CD4-positive, CD25-positive, alpha-beta regulatory T cell (primary cell): ENCODE measurements around the gene CELF2. TPM values are rescaled to one million over a fixed set of nuclear protein-coding genes. Genes with fewer than 3 reads are reported as not detected.
A peak's percentile ranks its signal among the peaks of the same experiment; 100 is the strongest.

Experiments used
- ATAC-seq, 2 donors: fragments of 150-1000 bp; cut with Tn5 transposase; one replicate each; pipeline ENCODE4 v1.10.0; 2021; ENCODE audit warnings: low read depth in 2 of 2, moderate number of reproducible peaks in 2 of 2, moderate library complexity in 1 of 2
- DNase-seq, 3 donors: peaks; one replicate each; pipeline versions ENCODE4 v3.0.0 to v3.0.0-alpha.2; 2012 to 2022; ENCODE audit warnings: mixed read lengths in 1 of 3
- H3K27ac ChIP-seq: one replicate; pipeline ENCODE4 v1.7.0; 2013; ENCODE audit warnings: mild to moderate bottlenecking, low read length; ENCODE audit not compliant: insufficient read depth, poor library complexity, severe bottlenecking
- H3K27me3 ChIP-seq: one replicate; pipeline ENCODE4 v1.7.0; 2013; ENCODE audit warnings: low read length; ENCODE audit not compliant: control insufficient read depth, insufficient read depth
- H3K36me3 ChIP-seq: one replicate; pipeline ENCODE4 v1.7.0; 2013; ENCODE audit warnings: mild to moderate bottlenecking, low read length, moderate library complexity; ENCODE audit not compliant: control insufficient read depth, insufficient read depth
- H3K4me1 ChIP-seq: 2 replicates; pipeline ENCODE4 v1.7.0; 2013; ENCODE audit warnings: mild to moderate bottlenecking, low read length; ENCODE audit not compliant: insufficient read depth, control insufficient read depth, poor library complexity, severe bottlenecking
- H3K4me3 ChIP-seq: one replicate; pipeline ENCODE4 v1.7.0; 2013; ENCODE audit warnings: low read depth, mild to moderate bottlenecking, low read length, moderate library complexity
- H3K9me3 ChIP-seq, 2 experiments: 1 replicate in 1 of 2; 2 replicates in 1 of 2; pipeline ENCODE4 v1.7.0; 2013; ENCODE audit warnings: low read length in 2 of 2, mild to moderate bottlenecking in 1 of 2, moderate library complexity in 1 of 2; ENCODE audit not compliant: control insufficient read depth in 2 of 2
- H3K27ac Mint-ChIP-seq, 3 donors: one replicate each; pipeline ENCODE4 v1.8.0; 2020 to 2022; ENCODE audit warnings: mild to moderate bottlenecking in 3 of 3, mixed read lengths in 3 of 3, moderate library complexity in 2 of 3
- H3K27me3 Mint-ChIP-seq: one replicate; pipeline ENCODE4 v1.8.0; 2022; ENCODE audit warnings: mild to moderate bottlenecking, mixed read lengths
- H3K36me3 Mint-ChIP-seq: one replicate; pipeline ENCODE4 v1.8.0; 2020; ENCODE audit warnings: mixed read lengths
- H3K4me1 Mint-ChIP-seq, 4 donors: one replicate each; pipeline ENCODE4 v1.8.0; 2020 to 2022; ENCODE audit warnings: mixed read lengths in 4 of 4, mild to moderate bottlenecking in 1 of 4
- H3K4me3 Mint-ChIP-seq, 4 donors: one replicate each; pipeline ENCODE4 v1.8.0; 2020 to 2022; ENCODE audit warnings: mild to moderate bottlenecking in 4 of 4, mixed read lengths in 4 of 4, moderate library complexity in 3 of 4
- H3K9me3 Mint-ChIP-seq, 7 donors: one replicate each; pipeline ENCODE4 v1.8.0; 2020 to 2022; ENCODE audit warnings: mixed read lengths in 7 of 7, mild to moderate bottlenecking in 3 of 7, moderate library complexity in 2 of 7
- polyA plus RNA-seq, 4 donors: library from polyadenylated mRNA; unstranded; fragments of 300-500 nt; fragmentation: Illumina TruSeq; gene quantifications; one replicate each; pipeline ENCODE4 v1.2.3, GENCODE V29; 2021
- total RNA-seq: library from RNA; stranded (reverse); gene quantifications from one replicate; pipeline ENCODE4 v1.2.3, GENCODE V29; 2022

CELF2 gene
- total and polyA plus RNA-seq, 5 donors from 2014 or later, result 117 to 230 (median 150) TPM

DNA sequence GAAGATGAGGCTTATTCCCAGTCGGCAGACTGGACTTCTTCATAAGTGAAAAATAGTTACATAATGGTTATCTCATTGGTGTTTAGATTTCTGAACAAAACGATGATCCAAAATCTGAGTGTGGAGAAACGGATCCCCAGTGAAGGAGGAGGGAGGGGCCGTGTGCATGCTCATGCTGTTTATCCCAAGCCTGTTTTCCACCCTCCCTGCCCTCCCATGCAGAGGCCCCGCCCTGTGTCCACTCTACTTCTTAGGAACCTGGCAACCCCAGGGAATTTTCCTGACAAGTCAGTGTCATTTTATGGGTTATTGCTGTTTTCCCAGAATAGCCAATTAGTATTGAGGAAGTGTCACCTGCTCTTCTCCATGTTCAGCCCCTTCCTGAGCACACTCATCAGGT lies 174.0 kb downstream of the CELF2 start:
- H3K9me3 Mint-ChIP-seq, result peaks cover 0 to 2% (median 0%) of the 10 kb centered on the region in 7 donors
- H3K9me3 ChIP-seq, result no peaks in the 10 kb centered on the region
- H3K27ac ChIP-seq, result peak overlapping the region; percentile 53
- DNase-seq, result no peak
- peak overlapping the region; percentile 70 to 85 (median 79) for H3K4me3 Mint-ChIP-seq
- ATAC-seq, result no peak
- peaks cover 52 to 98% (median 88%) of the 10 kb centered on the region in 4 donors for H3K4me1 Mint-ChIP-seq
- H3K27me3 ChIP-seq, result no peaks in the 10 kb centered on the region
- H3K36me3 ChIP-seq, result peaks cover 82% of the 10 kb centered on the region
- H3K4me1 ChIP-seq, result peaks cover 93% of the 10 kb centered on the region
- H3K4me3 ChIP-seq, result peak overlapping the region; percentile 56
- peaks cover 58% of the 10 kb centered on the region for H3K36me3 Mint-ChIP-seq
- no peaks in the 10 kb centered on the region for H3K27me3 Mint-ChIP-seq
- peak overlapping the region; percentile 32 to 91 (median 87) for H3K27ac Mint-ChIP-seq

DNA sequence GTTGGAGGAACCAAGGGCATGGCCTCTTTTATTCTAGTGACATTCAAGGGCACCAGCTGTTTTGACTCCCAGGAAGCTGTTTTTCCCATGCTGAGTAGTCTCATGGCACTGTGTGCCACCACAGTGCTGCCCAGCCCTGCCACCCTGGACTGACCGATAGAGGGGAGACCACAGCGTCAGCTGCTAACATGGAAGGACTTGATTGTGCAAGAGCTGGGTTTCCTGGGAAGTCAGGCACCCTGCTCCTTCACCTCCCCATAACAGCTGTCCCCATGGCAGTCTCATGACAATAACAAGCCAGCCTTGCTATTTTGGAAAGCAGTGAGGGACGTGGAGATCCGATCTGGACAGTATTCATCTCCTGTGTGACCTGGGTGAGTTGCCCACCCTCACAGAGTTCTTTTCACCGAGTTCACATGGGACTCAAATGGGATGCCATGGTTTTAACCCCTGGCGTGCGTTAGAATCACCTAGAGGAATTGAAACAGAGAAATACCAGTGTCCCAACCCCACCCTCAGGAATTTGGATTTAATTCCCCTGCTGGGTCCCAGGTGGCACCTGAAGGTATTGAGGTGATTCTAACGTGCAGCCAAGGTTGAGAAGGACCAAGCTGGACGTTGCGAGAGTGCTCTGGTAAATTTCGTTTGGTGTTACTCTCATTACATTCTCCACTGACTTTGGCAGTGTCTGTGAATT lies 174.8 kb downstream of the CELF2 start:
- Mint-ChIP-seq H3K4me1 (peaks cover 46 to 98% (median 87%) of the 10 kb centered on the region in 4 donors), H3K4me3 (peak overlapping the region in 3 of 4 donors; percentile 61 to 82 (median 70)), H3K36me3 (peaks cover 58% of the 10 kb centered on the region), H3K9me3 (peaks cover 0 to 2% (median 0%) of the 10 kb centered on the region in 7 donors), H3K27me3 (no peaks in the 10 kb centered on the region), H3K27ac (peak overlapping the region; percentile 20 to 87 (median 83))
- Histone ChIP-seq H3K36me3 (peaks cover 81% of the 10 kb centered on the region), H3K27ac (peak overlapping the region; percentile 48), H3K27me3 (no peaks in the 10 kb centered on the region), H3K9me3 (no peaks in the 10 kb centered on the region), H3K4me3 (peak overlapping the region; percentile 21), H3K4me1 (peaks cover 91% of the 10 kb centered on the region)
- ATAC-seq (no peak), DNase-seq (no peak)

DNA sequence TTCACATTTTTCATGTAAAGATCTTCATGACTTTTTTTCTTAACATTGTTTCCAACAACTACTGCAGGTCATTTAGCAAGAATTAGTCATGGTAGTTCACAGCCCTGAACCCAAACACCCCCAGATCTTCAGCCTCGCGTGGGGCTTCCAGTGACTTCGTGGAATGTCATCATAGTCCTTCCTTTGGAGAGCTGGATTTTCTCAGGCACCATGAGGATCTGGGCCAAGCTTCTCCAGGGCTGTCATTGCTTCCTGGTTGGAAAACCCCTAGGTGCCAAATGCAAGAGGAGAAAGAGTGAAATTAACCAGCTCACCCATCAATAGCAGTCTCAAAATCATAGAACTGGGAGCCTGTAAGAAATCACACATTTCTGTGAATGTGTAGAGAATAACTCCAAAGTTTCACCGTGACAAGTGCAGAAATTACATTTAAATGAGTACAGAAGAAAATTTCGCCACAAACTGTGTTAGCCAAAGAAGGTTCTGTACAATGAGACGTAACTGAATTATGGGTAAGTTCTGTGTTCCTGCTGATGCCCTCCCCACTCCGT lies 175.4 kb downstream of the CELF2 start:
- Histone ChIP-seq H3K4me1 (peaks cover 91% of the 10 kb centered on the region), H3K27me3 (no peaks in the 10 kb centered on the region), H3K4me3 (peak overlapping the region; percentile 37), H3K9me3 (no peaks in the 10 kb centered on the region), H3K36me3 (peaks cover 82% of the 10 kb centered on the region), H3K27ac (peak overlapping the region; percentile 48)
- ATAC-seq (no peak), DNase-seq (no peak)
- Mint-ChIP-seq H3K27ac (peak overlapping the region; percentile 57 to 87 (median 83)), H3K4me3 (peak overlapping the region; percentile 39 to 82 (median 66)), H3K27me3 (no peaks in the 10 kb centered on the region), H3K4me1 (peaks cover 43 to 98% (median 88%) of the 10 kb centered on the region in 4 donors), H3K36me3 (peaks cover 53% of the 10 kb centered on the region), H3K9me3 (peaks cover 0 to 2% (median 0%) of the 10 kb centered on the region in 7 donors)

DNA sequence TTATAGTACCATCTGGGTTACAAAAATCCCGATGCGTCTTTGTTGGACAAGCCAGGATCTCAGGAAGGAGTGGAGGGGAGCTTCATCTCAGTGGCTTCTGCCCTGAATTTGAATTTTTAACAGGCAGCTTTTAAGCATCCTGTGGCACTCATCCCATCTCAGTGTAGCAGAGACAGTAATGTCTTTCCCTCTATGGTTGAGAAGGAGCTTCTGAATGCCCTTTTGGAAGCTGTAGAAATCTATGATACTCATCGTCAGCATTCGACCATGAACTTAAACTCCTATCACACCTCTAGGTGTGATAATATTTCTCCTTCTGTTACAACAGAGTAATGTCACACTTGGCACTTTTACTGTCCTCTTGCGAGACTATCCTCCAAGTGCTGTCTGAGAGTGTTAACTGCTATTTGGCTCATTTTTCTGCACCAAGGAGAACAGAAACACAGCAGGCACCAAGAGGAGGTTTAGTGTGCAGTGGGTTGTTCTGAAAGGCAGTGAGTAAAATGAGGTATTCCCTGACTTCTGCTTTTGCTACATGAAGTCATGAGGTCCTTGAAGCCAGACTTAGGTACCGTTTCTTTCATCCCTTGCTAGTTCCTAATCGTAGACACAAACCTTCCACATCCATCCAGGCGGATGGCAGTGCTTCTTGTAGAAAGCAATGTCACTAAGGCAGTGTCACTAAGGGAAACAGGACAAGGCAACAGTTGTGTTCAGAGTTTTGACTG lies 177.4 kb downstream of the CELF2 start:
- no peaks in the 10 kb centered on the region for H3K27me3 Mint-ChIP-seq
- peaks cover 93% of the 10 kb centered on the region for H3K4me1 ChIP-seq
- H3K27me3 ChIP-seq, result no peaks in the 10 kb centered on the region
- H3K27ac Mint-ChIP-seq, result peak overlapping the region; percentile 16 to 76 (median 67)
- ATAC-seq, result no peak
- peak overlapping the region in 3 of 4 donors; percentile 36 to 48 (median 44) for H3K4me3 Mint-ChIP-seq
- no peak for DNase-seq
- H3K36me3 ChIP-seq, result peaks cover 82% of the 10 kb centered on the region
- peaks cover 40 to 98% (median 87%) of the 10 kb centered on the region in 4 donors for H3K4me1 Mint-ChIP-seq
- H3K27ac ChIP-seq, result no peak overlapping the region
- H3K4me3 ChIP-seq, result peak overlapping the region; percentile 45
- peaks cover 50% of the 10 kb centered on the region for H3K36me3 Mint-ChIP-seq
- peaks cover 0 to 2% (median 0%) of the 10 kb centered on the region in 7 donors for H3K9me3 Mint-ChIP-seq
- H3K9me3 ChIP-seq, result no peaks in the 10 kb centered on the region

DNA sequence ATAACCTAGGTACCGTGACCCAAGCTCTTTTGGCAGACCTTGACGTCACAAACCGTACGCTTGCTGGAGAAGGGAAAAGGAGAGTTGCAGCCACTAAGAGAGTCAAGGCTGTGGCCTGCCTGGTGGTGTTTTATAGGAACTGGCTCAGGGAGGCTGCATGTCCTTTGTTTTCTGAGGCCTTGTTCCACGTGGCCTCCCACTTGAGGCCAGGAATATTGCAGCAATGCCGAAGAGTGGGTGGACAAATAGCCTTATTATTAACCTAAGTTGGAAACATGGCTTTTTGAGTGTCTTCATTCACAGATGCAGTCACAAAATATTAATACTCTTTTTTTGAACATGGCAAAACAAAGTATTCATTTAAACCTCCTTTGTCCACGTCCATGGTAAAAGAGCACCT lies 178.0 kb downstream of the CELF2 start:
- no peak overlapping the region for H3K27ac ChIP-seq
- Mint-ChIP-seq H3K27me3 (no peaks in the 10 kb centered on the region), H3K36me3 (peaks cover 54% of the 10 kb centered on the region), H3K4me3 (peak overlapping the region in 2 of 4 donors; percentile 26 to 46), H3K9me3 (peaks cover 0 to 2% (median 0%) of the 10 kb centered on the region in 7 donors), H3K4me1 (peaks cover 43 to 98% (median 88%) of the 10 kb centered on the region in 4 donors), H3K27ac (peak overlapping the region; percentile 16 to 76 (median 67))
- H3K36me3 ChIP-seq, result peaks cover 86% of the 10 kb centered on the region
- ATAC-seq, result no peak
- H3K27me3 ChIP-seq, result no peaks in the 10 kb centered on the region
- H3K9me3 ChIP-seq, result no peaks in the 10 kb centered on the region
- no peak overlapping the region for H3K4me3 ChIP-seq
- H3K4me1 ChIP-seq, result peaks cover 93% of the 10 kb centered on the region
- no peak for DNase-seq

DNA sequence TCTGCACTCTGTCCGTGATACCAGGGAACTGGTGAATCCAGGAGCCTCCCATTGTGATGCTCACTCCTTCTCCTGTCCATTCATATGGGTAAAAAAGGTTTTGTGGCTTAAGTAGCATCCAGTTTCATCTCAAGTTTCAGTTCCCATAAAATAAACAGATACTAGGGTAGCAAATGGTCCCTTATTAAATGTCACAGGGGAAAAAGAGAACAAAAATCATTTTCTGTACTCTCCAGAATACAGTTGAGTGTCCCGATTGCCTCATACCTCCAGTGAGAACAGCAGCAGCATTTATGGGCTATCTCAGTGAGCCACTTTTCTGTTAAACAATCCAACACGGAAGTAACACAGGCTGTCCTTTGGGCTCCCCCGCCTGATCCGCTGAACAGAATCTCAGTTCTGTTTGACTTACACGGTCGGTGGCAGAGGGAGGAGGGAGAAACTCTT lies 179.6 kb downstream of the CELF2 start:
- H3K36me3 ChIP-seq, result peaks cover 86% of the 10 kb centered on the region
- H3K4me3 ChIP-seq, result peak overlapping the region; percentile 26
- H3K9me3 Mint-ChIP-seq, result peaks cover 0 to 7% (median 2%) of the 10 kb centered on the region in 7 donors
- H3K4me3 Mint-ChIP-seq, result peak overlapping the region in 3 of 4 donors; percentile 27 to 72 (median 29)
- H3K4me1 ChIP-seq, result peaks cover 89% of the 10 kb centered on the region
- peaks cover 63% of the 10 kb centered on the region for H3K36me3 Mint-ChIP-seq
- H3K27me3 ChIP-seq, result no peaks in the 10 kb centered on the region
- DNase-seq (no peak), ATAC-seq (peak; percentile 35 to 56)
- H3K9me3 ChIP-seq, result no peaks in the 10 kb centered on the region
- H3K4me1 Mint-ChIP-seq, result peaks cover 59 to 98% (median 84%) of the 10 kb centered on the region in 4 donors
- no peaks in the 10 kb centered on the region for H3K27me3 Mint-ChIP-seq
- H3K27ac Mint-ChIP-seq, result peak overlapping the region; percentile 32 to 93 (median 65)
- peak overlapping the region; percentile 55 for H3K27ac ChIP-seq

DNA sequence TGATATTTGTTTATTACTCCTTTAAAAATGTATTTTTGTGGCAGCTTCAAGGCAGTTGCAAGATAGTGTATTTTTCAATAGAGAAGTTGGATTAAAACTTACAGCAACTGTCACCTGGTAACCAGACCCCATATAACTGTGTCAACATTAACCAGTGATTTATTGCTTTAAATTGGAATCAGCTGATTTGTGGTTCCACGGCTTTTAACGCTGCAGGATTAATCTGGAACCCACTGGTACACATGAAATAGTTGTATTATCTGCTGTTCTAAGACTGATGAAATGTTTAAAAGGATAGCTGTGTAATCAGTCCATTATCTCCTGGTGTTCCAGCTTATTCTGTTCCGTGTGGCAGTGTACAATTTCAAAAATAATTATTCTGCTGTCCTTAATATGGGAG lies 180.2 kb downstream of the CELF2 start:
- peaks cover 58 to 98% (median 83%) of the 10 kb centered on the region in 4 donors for H3K4me1 Mint-ChIP-seq
- H3K36me3 Mint-ChIP-seq, result peaks cover 69% of the 10 kb centered on the region
- ATAC-seq (no peak), DNase-seq (no peak)
- peak overlapping the region; percentile 60 for H3K27ac ChIP-seq
- H3K9me3 ChIP-seq, result no peaks in the 10 kb centered on the region
- peak overlapping the region; percentile 5 to 93 (median 65) for H3K27ac Mint-ChIP-seq
- peak overlapping the region; percentile 26 for H3K4me3 ChIP-seq
- peak overlapping the region in 3 of 4 donors; percentile 27 to 80 (median 40) for H3K4me3 Mint-ChIP-seq
- H3K9me3 Mint-ChIP-seq, result peaks cover 0 to 7% (median 2%) of the 10 kb centered on the region in 7 donors
- H3K4me1 ChIP-seq, result peaks cover 90% of the 10 kb centered on the region
- H3K27me3 ChIP-seq, result no peaks in the 10 kb centered on the region
- H3K27me3 Mint-ChIP-seq, result no peaks in the 10 kb centered on the region
- peaks cover 86% of the 10 kb centered on the region for H3K36me3 ChIP-seq
